Measurements from ENCODE around the gene PADI4.

PADI4 gene, protein sequence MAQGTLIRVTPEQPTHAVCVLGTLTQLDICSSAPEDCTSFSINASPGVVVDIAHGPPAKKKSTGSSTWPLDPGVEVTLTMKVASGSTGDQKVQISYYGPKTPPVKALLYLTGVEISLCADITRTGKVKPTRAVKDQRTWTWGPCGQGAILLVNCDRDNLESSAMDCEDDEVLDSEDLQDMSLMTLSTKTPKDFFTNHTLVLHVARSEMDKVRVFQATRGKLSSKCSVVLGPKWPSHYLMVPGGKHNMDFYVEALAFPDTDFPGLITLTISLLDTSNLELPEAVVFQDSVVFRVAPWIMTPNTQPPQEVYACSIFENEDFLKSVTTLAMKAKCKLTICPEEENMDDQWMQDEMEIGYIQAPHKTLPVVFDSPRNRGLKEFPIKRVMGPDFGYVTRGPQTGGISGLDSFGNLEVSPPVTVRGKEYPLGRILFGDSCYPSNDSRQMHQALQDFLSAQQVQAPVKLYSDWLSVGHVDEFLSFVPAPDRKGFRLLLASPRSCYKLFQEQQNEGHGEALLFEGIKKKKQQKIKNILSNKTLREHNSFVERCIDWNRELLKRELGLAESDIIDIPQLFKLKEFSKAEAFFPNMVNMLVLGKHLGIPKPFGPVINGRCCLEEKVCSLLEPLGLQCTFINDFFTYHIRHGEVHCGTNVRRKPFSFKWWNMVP

DNA sequence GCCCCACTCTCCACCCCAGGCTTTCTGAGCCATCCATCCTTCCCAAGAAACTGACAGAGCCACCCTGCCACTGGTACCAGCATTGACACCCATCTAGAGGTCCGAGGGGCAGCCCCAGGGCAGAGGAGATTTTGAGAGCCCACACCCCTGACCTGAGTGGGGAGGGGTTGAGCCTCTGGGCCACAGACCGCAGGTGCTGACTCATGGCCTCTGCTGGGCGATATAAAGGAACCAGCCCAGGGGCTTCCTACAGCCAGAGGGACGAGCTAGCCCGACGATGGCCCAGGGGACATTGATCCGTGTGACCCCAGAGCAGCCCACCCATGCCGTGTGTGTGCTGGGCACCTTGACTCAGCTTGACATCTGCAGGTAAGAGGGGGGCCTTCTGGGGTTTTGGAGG is at the start of gene PADI4:
PADI4 (plus strand) TSS at position 252 of the 400 bp plus-strand sequence; CDS start at position 278, 26 bp downstream.
- no peak for DNase-seq

DNA sequence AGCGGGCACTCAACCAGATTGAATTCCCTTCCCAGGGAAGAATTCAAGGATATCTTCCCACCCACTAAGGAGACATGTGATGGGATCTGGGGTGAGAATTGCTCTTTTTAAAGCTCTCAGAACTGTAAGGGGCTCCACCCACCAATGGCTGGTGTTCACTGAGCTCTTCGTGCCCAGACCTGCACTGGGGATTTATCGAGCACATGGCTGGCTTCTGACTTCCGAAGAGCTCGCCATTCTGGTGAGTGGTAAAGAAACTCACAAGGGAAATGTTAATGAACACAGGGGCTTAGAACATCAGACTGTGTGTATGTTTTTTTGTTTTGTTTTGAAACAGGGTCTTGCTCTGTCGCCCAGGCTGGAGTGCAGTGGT is 49.3 kb upstream of the PADI4 start:
- DNase-seq, result no peak

DNA sequence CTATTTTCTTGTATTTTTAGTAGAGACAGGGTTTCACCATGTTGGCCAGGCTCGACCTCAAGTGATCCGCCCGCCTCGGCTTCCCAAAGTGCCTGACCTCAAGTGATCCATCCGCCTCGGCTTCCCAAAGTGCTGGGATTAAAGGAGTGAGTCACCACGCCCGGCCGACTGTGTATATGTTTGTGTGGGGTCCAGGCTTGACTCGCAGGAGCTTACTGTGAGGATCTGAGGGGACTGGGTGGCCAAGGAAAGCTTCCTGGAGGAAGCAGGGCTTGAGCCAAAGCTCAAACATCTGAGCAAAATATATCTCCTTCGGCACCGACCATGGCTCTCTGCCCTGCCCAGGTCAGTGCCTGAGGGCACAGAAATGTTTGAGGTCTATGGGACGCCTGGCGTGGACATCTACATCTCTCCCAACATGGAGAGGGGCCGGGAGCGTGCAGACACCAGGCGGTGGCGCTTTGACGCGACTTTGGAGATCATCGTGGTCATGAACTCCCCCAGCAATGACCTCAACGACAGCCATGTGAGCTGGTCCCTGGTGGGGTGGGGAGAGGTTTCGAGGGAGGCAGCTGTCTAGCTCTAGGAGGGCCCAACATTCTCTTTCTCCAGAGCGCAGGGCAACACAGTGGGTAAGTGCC is 48.6 kb upstream of the PADI4 start:
- DNase-seq, result no peak

DNA sequence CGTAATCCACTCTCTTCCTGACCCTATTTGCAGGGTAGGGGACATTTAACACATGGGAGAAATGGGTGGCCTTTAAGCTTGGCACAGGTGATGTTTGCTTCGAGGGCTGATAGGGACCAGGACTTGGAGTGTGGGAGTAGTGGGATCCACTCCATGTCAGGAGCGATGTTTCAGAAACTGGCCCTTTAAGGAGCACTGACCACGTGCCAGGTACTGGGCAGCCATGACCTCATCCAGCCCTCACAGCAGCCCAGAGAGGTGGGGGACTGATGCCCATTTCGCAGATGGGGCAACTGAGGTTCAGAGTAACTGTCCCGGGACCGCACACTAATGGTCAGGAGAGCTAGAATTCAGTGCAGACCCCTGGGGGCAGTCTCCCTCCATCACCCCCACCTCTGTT is 47.7 kb upstream of the PADI4 start:
- DNase-seq, result no peak

DNA sequence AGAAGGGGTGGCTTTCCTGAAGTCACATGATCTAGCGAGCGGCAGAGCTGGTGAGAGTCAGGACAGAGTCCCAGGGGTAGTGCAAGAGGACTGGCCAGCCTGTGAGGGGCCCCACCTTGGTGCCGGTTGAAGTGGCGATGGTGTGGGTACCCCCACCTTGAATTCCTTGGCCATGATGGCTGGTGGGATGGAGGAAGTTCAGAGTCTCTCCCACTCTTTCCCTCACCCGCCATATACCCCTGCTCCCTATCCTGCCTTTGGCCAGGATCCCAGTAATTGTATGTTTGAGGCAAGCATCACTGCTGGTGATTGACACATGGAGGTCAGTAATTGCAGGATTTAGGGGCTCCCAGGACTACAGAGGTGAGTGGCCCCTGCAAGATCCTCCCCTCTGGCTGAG is 47.3 kb upstream of the PADI4 start:
- DNase-seq, result no peak

DNA sequence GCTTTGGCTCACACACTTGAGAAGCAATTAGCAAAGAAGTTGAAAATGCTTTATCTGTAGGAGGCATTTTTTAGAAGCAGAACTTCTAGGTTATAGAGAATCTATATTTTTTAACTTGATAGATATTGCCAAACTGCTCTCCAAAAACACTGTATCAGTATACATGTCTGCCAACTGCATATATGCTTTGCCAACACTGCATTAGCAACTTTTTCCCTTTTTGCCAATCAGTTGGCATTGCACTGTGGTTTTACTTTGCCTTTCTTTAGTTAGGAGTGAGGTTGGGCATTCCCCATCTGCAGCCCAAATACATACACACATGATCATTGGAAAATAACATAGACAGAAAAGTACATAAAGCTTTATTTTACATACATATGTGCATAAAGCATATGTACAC is 44.1 kb upstream of the PADI4 start:
- DNase-seq, result no peak

DNA sequence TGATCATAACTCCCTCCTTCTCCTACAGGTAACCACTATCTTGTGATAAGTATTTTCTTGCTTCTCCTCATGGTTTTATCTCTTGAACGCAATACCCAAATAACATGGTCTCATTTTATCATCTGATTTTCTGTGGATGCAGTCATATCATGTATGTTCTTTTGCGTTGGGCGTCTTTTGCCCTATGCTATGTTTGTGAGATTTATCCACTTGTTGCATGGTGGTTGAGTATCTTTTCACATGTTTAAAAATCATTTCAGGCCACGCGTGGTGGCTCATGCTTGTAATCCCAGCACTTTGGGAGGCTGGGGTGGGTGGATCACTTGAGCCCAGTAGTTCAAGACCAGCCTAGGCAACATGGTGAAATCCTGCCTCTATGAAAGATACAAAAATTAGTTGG is 43.5 kb upstream of the PADI4 start:
- no peak for DNase-seq

DNA sequence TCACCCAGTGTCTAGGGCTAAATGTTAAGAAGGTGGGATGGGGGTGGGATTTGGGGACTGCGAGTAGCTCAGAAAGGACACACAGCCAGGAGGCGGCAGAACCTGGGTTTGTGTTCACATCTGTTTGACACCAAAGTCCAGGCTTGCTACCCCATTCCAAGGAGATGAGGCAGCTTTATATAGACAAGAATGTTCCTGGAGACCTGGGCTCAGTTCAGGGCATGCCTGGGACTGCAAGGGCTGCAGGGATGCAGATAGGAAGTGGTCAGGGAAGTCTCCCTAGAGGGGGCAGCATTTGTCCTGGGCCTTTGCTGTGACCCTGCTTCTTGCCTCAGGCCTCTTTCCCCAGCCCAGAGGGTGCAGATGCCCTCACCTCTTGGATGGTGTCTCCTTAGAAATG is 42.8 kb upstream of the PADI4 start:
- DNase-seq, result no peak

DNA sequence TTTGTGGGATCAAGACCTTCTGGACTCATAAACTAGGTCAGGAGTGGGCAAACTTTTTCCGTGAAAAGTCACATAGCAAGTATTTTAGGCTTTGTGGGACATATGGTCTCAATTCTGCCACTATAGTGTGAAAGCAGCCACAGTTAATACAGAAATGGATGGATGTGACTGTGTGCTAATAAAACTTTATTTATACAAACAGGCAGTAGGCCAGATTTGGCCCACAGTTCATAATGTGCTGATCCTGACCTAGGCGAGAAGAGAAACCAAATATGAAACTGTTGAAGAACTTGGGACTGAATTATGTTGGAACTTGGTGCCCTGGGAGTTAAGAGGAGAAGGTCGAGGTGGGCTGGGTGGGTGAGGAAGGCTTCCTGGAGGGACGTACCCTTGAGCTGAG is 42.0 kb upstream of the PADI4 start:
- no peak for DNase-seq

DNA sequence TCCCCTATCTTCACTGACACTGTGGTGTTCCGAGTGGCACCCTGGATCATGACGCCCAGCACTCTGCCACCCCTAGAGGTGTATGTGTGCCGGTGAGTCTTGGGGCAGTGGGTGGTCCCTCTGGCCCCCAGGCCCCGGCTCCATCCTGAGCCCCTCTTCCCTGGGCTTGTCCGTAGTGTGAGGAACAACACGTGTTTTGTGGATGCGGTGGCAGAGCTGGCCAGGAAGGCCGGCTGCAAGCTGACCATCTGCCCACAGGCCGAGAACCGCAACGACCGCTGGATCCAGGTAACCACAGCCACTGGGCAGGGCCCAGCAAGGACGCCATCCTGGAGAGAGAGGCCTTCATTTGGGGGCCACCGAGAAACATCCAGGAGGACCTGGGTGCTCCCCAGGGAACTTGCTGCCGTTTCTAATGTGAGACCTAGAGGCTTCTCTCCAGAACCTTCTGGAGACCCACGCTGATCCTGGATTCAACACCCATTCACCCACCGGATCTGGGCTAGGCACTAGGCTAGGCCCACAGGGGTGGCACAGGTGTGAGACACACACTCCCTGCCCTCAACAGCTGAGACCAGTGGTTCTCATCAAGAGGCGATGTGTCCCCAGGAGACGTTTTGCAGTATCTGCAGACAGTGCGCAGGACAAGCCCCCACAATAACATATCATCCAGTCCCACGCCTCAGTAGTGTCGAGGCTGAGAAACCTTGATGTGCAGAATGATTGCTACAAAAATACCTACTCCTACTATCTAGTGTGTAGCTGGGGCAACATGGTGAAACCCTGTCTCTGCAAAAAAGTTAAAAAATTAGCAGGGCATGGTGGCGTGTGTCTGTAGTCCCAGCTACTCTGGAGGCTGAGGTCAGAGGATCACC is 36.9 kb upstream of the PADI4 start:
- DNase-seq, result no peak

DNA sequence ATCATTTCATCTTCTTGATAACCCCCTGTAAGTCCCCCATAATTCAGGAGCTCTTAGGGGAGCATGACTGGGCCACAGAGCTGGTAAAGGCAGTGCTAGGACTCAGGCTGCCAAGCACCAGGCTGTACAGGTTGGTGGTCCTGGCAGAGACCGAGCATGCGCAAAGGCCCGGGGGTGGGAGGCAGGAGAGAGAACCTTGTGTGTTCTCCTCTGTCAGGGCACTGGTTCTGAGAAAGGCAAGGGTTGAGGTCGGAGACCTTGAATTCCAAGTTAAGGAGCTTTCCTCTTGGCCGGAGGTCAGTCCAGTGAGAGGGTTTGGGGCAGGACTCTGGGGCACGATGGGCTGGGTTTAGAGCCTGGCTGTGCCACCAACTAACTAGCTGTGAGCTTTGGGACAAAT is 35.9 kb upstream of the PADI4 start:
- DNase-seq, result no peak

DNA sequence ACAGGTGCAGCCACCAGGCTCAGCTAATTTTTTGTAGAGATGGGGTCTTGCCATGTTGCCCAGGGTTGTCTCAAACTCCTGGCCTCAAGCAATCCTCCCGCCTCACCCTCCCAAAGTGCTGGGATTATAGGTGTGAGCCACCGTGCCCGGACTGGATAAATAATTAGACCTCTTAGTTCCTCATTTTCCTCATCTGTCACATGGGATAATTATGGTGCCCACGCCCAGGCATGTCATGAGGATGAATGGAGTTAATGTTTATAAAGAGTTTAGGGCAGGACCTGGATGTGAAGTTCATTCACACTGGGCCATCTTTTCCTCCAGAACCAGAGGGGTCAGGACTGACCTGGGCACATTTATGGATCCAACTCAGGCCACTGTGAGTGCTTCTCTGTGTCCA is 35.4 kb upstream of the PADI4 start:
- DNase-seq, result no peak

DNA sequence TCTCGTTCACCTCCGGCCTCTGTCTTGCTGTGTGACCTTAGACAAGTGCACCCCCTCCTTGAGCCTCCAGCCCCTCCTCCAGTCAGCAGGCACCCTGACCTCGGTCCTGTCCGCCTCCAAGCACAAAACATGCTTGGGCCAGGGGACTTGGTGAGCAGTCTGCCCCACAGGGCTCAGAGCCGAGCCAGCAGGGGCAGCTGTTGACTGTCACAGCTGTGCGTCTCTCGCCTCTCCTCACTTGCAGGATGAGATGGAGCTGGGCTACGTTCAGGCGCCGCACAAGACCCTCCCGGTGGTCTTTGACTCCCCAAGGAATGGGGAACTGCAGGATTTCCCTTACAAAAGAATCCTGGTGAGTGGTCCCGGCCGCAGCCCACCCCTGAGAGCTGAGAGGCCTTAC is 34.9 kb upstream of the PADI4 start:
- no peak for DNase-seq

DNA sequence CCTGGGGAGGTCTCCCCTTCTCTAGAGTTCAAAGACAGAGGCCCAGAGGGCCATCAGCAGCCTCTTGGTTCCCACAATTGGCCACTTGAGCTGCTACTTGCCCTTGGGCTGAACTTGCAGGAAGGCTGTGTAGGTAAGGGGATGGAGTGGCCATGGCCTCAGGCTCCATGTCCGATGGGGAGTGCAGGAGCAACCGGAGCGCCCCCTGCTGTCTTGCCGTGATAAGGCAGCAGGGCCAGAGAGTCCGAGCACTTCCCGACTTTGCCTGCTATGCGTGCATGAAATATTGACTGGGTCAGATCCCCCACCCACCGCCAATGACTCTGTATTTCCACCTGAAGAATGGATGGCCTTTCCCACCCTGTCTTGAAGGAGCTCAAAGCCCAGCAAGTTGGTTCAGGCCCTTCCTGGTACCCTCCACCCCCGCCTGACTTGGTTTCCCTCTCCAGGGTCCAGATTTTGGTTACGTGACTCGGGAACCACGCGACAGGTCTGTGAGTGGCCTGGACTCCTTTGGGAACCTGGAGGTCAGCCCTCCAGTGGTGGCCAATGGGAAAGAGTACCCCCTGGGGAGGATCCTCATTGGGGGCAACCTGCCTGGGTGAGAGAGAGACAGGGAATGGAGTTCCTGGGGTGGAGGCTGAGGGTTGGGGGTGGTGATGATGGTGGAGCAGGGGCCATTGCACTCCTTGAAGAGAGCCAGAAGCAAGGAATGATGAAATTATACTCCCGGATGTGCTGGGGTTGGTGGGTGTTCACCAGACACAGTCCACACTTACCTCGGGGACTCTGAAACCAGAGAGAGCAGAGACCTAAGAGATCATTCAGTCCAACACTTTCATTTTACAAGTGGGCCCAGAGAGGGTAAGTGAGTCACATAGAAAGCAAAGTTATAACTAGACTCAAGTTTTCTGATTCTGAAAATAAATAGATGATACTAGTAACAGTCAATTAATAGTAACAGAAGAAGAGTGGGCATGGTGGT is 33.5 kb upstream of the PADI4 start:
- no peak for DNase-seq

DNA sequence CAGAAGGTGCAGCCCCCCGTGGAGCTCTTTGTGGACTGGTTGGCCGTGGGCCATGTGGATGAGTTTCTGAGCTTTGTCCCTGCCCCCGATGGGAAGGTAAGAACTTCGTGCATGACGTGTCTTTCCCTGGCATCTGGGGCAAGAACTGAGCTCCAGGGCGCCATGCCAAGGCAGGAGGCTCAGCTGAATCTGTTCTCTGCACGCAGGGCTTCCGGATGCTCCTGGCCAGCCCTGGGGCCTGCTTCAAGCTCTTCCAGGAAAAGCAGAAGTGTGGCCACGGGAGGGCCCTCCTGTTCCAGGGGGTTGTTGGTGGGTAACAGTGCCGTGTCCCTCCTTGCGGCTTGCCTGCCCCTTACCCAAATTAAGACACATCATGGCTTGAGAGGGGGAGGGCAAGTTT is 31.4 kb upstream of the PADI4 start:
- no peak for DNase-seq

DNA sequence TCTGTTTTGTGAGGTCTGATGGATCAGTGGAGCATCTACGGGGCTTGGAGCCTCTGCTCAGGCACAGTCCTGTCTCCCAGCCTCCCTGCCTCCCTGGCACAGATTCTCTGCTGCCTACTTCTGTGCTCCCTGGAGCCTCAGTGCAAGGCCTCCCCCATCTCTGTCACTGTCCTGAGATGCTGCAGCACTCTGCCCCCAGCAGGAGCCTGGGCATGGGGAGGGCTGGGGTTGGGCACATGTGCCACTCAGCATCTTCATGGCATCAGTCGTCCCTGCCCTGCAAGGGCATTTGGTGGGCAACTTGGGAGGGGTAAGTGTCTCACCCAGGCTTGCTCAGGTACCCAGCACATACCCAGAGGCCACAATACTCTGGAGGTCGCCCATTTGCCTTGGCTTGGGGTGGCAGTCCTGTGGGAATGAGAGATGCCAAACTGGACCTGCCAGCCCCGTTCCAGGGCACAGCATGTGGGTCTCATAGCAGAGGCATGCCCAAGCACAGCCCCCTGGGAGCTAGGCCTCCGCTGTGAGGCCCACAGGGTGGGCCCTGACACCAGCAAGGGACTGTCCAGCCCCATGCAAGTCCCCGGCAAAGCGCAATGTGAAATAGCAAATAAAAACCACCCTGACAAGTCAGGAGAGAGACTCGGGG is 30.4 kb upstream of the PADI4 start:
- DNase-seq, result no peak

DNA sequence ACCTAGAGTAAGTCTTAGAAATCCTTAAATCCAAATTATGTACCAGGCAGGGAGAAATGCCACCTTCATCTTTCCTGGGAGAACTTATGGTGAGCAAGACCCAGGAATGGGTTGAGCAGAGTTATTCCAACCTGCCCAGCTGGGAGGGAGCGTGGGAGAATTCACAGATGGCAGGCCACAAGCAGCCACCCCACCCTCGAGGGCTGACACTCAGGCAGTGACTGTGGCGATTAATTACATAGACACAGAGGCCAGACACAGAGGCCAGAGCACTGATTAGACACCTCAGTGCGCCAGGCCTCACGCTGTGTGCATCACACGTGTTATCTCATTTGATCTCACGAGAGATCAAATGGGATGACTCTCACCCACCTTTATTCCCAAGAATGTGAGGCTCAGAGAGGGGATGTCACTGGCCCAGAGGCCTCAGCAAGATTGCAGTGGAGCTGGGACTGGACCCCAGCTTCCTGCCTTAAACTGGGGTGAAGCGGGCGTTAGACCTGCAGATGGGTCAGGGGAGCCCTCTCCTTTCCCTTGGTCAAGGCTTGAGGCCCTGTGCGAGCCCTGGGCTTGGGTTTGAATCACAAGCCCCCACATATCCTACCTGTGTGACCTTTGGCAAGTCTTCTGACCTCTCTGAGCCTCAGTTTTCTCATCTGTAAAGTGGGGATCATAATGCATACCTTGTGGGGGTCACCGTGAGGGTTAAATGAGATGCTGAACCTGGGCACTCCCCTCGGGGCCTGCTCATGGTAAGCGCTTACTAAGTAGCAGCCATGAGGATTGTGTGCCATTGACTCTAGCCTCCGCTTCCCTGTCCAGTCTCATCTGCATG is 28.8 kb upstream of the PADI4 start:
- no peak for DNase-seq

DNA sequence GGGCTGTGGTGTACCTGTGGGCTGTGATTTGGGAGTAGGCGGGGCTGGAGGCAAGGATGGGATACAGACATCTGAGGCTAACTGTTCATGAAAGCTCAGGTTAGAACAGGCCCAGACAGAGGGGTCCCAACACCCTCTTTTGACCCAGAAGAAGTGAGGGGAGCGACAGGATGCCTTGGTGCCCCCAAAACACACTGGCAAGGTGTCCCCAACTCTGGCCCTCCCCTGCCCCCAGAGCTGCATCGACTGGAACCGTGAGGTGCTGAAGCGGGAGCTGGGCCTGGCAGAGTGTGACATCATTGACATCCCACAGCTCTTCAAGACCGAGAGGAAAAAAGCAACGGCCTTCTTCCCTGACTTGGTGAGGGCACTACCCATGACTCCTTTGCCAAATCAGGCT is 27.6 kb upstream of the PADI4 start:
- no peak for DNase-seq

DNA sequence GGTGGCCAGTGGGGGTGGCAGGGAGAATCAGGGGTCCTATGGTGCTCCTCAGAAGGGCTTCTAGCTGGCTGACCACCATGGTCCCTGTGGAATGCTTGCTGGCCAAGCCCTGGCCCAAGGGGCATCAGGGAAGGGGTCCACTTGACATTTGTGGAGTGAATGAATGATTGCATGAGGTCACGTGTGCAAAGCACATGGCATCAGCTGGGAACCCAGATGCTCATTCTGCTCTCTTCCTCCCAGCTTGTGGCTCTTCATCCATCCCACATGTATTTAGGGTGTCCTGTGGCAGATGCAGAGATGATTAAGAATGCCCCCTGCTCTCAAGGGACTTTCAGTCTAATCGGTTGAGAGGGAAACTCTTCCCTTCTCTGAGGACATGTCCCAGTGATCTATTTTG is 27.1 kb upstream of the PADI4 start:
- no peak for DNase-seq

DNA sequence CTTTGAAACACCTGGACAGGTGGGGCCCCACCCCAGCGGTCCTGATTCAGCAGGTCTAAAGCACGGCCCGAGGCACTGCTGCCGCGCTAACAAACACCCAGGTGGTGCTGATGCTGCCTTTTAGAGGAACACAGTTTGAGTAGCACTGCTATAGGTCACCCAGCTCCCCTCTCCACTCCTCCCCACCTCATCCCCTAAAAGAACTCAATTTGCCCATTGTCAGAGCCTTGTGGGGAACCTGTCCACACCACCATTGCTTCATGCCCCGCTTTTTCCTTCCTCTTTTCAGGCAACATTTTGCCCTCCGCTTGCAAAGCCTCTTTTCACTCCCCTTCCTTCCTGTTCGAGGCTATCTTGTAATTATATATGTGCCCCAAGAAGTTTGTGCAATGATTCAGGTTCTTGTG is 26.2 kb upstream of the PADI4 start:
- DNase-seq, result no peak

DNA sequence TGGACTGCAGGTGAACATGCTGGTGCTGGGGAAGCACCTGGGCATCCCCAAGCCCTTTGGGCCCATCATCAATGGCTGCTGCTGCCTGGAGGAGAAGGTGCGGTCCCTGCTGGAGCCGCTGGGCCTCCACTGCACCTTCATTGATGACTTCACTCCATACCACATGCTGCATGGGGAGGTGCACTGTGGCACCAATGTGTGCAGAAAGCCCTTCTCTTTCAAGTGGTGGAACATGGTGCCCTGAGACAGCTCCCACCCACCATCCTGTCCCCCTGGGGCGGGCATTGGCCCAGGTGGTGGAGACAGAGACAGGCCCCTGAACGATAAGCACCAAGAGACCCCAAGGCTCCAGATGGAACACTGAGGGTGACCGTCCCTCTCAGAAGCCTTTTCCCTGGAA is 25.2 kb upstream of the PADI4 start:
- DNase-seq, result no peak

All from NCI-H2029 (cell line).